Thyroid gland (tissue), 4 donors: ENCODE measurements around the gene ATE1.

Experiments used
- CTCF ChIP-seq, 6 experiments: fragments of 200-600 bp in 3 of 6; fragments of 450-650 bp in 3 of 6; sonication (generic) in 3 of 6; IDR thresholded peaks; one replicate each; pipeline ENCODE4 v1.5.1; 2016 to 2019; ENCODE audit warnings: antibody characterized with exemption in 6 of 6, mild to moderate bottlenecking in 2 of 6, inconsistent platforms in 1 of 6, moderate library complexity in 1 of 6
- POLR2A ChIP-seq, 2 donors: fragments of 450-650 bp; IDR thresholded peaks; one replicate each; pipeline ENCODE4 v1.6.1; 2017; ENCODE audit warnings: antibody characterized with exemption in 2 of 2, mild to moderate bottlenecking in 2 of 2, moderate library complexity in 1 of 2

DNA sequence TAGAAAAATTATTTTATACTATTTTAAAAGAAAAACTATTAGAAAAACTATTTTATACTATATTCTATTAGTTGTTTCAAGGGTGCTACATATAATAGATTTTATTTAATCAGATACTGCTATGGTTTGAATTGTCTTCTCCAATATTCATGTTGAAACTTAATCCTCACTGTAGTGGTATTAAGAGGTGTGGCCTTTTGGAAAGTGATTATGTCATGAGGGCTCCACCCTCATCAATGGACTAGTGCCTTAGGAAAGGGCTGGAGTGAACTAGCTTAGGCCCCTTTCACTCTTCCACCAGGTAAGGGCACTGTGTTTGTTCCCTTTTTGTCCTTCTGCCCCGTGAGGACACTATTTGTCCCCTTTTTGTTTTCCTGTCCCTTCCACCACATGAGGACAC lies 111.6 kb downstream of the ATE1 start:
- TF ChIP-seq POLR2A (IDR thresholded peaks at IDR 0.05) = no peak
- no peak for TF ChIP-seq CTCF (IDR thresholded peaks at IDR 0.05)
